A549 (cell line): ENCODE data around the gene BLTP3B.

Source experiments
- CTCF ChIP-seq: fragments of >200 bp; sonication (Bioruptor Twin); formaldehyde crosslinking; IDR thresholded peaks from 3 replicates; pipeline ENCODE4 v1.5.1; 2016
- ELK1 ChIP-seq: fragments of 150-350 bp; IDR thresholded peaks from 2 replicates; pipeline ENCODE4 v1.6.1; 2014; ENCODE audit warnings: low read depth, mild to moderate bottlenecking, low read length
- EP300 ChIP-seq, 2 experiments: fragments of >200 bp; sonication (Bioruptor Twin); formaldehyde crosslinking; IDR thresholded peaks; 2 replicates in 1 of 2; 3 replicates in 1 of 2; pipeline ENCODE4 v1.6.1; 2016 to 2017
- HOXB5 ChIP-seq: fragments of 250-450 bp; sonication (Bioruptor Pico); IDR thresholded peaks from 2 replicates; pipeline ENCODE4 v1.5.0; 2020; ENCODE audit warnings: mild to moderate bottlenecking, moderate library complexity
- JUNB ChIP-seq: fragments of >200 bp; sonication (Bioruptor Twin); formaldehyde crosslinking; IDR thresholded peaks from 2 replicates; pipeline ENCODE4 v1.6.1; 2016
- MAFK ChIP-seq: fragments of 450-650 bp; IDR thresholded peaks from 2 replicates; pipeline ENCODE4 v1.6.1; 2014; ENCODE audit not compliant: partially characterized antibody
- NR3C1 ChIP-seq: fragments of >200 bp; sonication (Bioruptor Twin); formaldehyde crosslinking; IDR thresholded peaks from 3 replicates; pipeline ENCODE4 v1.6.1; 2017
- POLR2A ChIP-seq: IDR thresholded peaks from 2 replicates; pipeline ENCODE4 v1.6.1; 2012; ENCODE audit warnings: mild to moderate bottlenecking, low read length
- POLR2AphosphoS2 ChIP-seq: conservative IDR thresholded peaks from 2 replicates; pipeline ENCODE4 v1.6.1; 2012; ENCODE audit warnings: low read length, improper control_type of control experiment, inconsistent platforms

GRCh38 chr12:100105661-100106060, 37.0 kb downstream of the BLTP3B start:
- no peak for TF ChIP-seq CTCF
- no peak for TF ChIP-seq EP300 (IDR thresholded peaks at IDR 0.05)
- TF ChIP-seq JUNB: no peak
- no peak for TF ChIP-seq POLR2A
- TF ChIP-seq ELK1: no peak
- no peak for TF ChIP-seq MAFK
- no peak for TF ChIP-seq POLR2AphosphoS2
- no peak for TF ChIP-seq HOXB5 (CRISPR knock-in tag)
- no peak for TF ChIP-seq NR3C1
